Measurements from ENCODE around the gene SMG6. TPM values are rescaled to one million over a fixed set of nuclear protein-coding genes. Genes with fewer than 3 reads are reported as not detected.

The SMG6 gene
- total RNA-seq, 1 donor from 2014 or later = 26.3 TPM

DNA sequence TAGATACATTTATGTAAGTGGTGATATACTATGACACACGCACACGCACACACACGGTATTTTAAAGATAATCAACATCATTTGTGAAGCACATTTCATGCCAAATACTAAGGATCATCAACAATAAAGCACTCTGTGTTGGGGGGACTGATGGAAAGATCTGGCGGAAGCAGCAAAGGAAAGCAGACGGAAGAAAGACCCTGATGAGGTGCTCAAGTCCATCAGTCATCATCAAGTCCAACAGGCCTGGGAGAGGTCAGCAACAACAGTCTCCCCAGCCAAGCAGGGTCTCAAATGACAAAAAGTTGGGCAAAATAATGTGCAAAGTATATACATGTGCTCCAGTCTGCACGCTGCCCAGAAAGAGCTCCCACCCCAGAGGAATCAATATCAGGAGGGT lies 193.1 kb downstream of the SMG6 start:
- DNase-seq (ENCODE audit: low read depth in 2 of 2) = no peak

DNA sequence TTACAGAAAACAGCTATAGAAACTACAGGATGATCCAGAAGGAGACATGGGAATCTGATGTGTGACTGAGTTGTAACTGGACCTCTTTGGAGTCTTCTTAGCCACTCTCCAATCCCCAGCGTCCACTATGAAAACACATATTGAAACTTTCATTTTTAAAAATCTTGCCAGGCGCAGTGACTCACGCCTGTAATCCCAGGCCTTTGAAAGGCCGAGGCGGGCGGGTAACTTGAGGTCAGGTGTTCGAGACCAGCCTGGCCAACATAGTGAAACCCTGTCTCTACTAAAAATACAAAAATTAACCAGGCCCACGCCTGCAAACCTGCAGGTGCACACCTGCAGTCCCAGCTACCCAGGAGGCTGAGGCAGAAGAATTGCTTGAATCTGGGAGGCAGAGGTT lies 195.4 kb downstream of the SMG6 start:
- no peak for DNase-seq (ENCODE audit: low read depth in 2 of 2)

DNA sequence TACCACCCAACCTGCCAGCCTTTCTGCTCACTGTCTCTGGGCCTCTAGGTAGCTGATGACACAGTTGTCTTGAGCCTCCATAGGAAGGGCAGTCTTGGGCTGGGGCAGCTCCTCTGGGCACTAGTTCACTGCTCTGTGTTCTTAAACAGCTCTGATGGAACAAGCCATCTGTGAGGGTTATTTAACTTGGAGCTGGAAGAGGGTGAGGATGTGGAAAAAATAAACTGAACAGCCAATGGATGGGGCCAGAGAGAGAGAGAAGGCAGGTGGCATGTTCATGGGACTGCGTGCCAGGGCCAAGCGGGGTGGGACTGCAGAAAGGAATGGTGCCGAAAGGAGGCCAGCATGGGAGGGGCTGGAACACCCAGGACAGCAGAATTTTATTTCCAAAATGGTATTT lies 196.1 kb downstream of the SMG6 start:
- DNase-seq (ENCODE audit: low read depth in 2 of 2) = no peak

DNA sequence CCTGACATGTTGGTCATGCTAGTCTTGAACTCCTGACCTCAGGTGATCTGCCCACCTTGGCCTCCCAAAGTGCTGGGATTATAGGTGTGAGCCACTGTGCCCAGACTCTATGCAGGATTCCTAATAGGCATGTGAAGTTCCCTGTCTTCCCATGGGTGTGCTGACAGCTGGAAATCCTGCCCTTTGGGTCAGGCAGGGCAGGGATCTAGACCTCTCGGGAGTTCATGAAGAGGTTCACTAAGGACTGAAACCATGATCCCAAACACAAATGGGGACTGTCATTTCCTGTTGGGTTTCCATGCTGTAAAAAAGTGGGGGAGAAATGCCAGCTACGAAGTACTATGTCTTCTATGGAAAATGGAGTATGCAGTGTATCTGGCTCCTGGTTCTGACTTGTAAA lies 196.5 kb downstream of the SMG6 start:
- no peak for DNase-seq (ENCODE audit: low read depth in 2 of 2)

DNA sequence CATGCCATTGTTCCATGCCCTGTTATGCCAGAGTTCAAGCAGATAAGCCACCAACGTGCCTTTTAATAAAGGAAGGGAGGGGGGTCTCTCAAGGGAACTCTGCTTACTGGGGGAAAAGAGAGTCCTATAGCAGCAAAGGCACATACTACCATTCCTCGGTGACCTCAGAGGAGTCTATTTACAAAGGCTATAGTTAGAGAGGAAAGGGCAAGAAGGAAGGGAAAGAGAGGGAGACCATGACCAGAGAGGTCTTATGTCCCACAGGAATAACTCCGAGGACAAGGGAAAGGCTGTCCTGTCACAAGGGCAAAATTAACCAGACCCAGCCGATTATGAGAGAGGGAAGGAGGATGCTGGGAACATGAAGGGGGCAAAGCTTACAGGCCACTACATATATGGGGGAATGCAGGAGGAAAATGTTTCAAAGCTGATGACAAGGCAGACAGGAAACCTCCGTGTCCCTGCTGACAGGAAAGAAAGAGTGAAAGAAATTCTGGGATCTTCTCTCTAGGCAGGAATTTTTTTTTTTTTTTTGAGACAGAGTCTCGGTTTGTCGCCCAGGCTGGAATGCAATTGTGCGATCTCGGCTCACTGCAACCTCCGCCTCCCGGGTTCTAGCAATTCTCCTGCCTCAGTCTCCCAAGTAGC lies 197.2 kb downstream of the SMG6 start:
- DNase-seq (ENCODE audit: low read depth in 2 of 2) = peak in 1 of 2 donors; percentile 47

DNA sequence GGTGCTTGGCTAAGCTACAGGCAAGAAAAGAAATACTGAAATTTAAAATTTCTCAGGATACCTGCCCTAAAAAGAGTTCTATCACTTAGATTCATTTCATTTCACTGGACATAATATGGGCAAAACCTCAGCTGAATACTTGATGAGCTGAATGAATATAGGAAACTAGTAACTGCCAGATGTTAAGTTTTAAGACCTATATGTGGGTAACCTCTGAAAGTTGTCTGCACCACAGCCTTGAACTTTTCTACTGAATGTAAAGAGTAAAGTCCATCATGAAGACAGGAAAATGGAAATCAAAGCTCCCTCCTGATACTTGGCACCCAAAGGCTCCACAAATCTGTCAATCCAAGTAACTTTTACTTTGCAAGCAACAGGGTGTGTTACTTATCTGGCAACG lies 197.9 kb downstream of the SMG6 start:
- DNase-seq (ENCODE audit: low read depth in 2 of 2) = no peak

DNA sequence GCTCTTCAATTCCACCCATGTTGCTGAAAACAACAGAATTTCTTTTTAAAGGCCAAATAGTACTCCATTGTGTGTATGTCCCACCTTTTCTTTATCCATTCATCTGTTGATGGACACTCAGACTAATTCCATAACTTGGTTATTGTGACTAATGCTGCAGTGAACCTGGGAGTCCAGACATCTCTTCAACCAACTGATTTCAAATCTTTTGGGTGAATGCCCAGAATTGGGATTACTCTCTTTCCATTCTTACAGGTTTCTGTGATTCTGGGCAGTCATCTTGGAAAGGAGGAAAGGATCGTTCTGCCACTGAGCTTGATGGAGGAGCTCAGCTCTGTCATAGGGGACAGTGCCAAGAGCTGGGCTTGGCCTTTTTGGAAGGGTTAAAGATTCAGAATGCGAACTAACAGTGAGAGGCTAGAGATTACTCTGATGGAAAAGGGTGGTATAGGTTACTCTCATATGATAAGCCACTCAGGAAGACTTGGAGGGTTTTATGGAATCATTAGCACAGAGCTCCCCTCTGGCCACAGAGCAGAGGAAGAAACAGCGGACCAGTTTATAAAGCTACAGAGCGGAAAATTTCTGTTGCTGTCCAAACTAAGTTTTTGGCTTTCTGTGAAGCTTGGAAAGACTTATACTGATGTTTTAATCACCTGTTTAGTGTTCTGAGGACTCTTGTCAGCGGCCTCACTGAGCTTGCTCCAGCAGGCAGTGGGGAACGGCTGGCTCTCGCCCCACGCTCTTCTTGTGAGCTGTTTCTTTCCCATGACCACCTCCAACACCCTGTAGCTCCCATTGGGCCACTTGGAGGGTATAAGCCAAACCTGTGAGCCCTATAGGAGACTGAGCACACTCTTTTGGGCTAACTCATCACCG lies 200.4 kb downstream of the SMG6 start:
- DNase-seq (ENCODE audit: low read depth in 2 of 2) = peak in 1 of 2 donors; percentile 20

DNA sequence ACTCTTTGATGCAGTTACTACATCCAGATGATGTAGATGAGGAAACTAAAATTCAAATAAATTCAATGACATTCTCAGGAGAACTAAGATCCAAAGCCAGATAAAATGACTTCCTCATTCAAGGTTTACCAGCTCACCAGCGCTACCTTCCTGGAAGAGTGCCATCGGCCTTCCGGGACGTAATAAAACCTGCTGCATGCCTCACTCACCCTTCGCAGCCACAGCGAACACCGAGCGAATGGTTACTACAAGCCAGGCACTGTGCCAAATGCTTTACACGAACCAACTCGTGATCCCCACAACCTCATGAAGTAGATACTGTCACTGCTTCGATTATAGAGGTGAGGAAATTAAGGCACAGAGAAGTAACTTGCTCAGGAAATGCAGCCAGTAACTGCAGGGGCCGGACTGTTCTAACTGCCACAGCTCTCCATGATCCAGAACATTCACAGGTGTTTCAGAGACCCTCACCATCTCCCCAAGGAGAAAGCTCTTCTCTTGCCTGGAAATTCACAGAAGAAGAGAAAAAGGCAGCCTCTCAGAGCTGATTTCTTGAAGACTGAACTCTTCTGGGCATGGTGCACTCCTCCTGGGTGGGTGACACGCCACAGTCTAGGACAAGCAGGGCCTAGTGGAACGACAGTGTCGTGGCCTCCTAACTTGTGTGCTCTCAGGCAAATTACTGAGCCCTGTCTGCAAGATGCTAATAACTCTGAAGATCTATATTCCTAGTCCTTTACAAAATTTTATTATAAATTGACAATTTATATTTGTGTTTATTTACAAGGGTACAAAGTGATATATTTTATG lies 201.9 kb downstream of the SMG6 start:
- peak; percentile 83 to 92 for DNase-seq (ENCODE audit: low read depth in 2 of 2)

DNA sequence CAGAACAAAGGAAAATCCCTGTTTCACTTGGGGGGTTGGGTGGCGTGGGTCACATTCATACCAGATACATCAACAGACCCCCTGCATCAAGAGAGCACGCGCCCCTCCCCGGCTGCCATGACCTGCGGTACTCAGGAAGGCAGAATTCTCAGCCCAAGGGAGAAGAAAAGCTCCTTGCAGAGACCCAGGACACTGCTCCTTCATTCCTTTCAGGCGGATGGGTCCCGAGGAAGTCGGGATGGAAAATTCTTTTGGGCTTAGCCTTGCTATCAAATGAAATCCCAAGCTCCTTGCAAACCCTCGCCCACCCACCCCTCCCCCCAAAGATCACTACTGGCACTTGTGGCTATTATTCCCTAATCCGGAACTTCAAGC lies 208.1 kb downstream of the SMG6 start:
- DNase-seq (ENCODE audit: low read depth in 2 of 2) = no peak

DNA sequence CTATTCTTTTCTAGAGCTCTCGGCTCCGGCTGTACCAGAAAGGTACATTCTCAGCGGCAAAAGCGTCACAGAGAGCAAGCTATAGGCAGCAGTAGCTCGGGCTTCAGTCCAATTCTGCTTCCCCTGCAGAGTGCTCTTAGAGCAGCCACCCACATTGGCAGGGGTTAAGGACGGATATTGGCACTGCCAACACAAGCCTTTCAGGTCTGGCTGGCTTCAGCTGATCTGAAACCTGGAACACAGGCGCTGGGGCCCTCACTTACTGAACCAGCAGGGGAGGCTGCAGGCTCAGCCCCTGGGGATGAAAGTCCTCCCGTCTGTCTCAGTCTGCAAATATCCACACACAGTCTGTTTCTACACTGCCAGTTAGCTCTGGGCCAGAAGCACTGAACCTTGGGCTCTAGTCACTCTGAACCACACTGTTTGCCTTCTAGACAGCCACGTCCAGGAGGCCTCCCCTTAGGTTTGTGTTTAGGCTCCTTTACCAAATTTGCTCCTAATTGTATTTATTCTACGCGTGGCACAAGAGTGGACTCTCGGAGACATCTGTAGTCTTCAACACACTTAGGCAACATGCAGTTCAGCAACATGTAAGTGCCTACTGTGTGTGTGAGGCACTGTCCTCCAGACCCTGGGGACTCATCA lies 208.6 kb downstream of the SMG6 start:
- peak; percentile 79 to 81 for DNase-seq (ENCODE audit: low read depth in 2 of 2)

DNA sequence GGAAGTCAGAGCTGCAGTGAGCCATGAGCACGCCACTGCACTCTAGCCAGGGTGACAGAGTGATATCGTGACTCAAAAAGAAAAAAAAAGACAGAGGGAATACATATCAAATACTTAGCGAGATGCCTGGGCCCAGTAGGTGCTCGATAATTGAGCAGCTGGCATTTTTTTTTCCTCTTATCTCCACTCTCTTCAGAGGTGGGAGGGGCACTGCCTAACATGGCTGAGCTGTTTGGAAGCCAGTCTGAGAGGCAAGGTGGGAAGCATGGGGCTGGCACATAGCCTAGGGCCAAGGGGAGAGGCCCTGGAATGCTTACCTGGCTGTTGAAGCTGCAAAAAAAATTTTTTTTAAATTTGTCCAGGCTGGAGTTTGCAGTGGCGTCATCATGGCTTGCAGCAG lies 210.2 kb downstream of the SMG6 start:
- DNase-seq (ENCODE audit: low read depth in 2 of 2) = no peak

DNA sequence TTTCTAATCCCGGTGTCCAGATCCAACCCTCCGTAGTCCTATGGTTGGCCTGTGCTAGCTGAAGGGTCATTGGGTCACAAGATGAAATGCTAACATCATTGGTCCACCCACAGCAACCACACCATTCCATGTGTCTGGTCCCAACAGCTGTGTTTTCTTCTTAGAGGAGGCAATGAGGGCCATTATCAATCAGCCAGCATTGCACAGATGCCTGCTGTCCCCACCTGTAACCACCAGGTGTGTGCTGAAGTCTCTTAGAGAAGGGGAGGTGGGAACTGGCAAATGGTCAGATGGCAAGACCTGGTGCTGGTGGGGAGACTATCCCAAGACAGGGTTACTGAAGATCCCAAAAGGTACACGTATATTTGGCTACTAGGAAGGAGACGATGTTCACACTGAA lies 211.3 kb downstream of the SMG6 start:
- no peak for DNase-seq (ENCODE audit: low read depth in 2 of 2)

DNA sequence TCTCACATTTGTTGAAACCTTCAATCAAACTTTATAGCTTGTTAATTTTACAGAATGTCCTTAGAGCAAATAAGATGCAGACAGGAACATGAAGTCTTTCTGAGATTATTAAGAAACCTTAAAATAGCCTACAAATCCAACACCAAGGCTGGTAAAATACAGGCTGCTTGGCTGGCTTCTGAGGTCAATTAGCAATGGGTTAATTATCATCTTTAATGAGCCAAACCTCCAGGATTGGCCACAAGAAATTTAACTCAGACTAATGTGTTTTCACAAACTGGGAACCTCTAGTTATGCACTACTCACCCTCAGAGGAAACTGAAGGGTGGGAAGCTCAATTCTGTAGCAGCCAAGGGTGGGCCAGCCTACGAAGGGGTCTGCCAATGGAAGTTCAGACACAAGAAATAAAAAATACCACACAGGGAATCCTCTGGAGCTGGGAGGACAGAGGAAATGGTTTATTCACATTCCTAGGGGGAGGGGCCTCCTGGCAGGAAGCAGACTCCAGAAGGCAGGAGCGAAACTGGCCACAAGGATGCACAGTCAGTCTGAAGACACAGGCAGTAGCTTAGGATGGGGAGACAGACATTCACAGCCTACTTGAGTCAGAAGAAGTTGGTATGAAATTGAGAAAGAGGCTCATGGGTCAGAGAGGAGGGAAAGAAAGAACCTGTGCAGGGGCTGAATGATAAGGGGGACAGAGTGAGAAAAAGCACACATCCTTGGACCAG lies 212.6 kb downstream of the SMG6 start:
- peak in 1 of 2 donors; percentile 85 for DNase-seq (ENCODE audit: low read depth in 2 of 2)

DNA sequence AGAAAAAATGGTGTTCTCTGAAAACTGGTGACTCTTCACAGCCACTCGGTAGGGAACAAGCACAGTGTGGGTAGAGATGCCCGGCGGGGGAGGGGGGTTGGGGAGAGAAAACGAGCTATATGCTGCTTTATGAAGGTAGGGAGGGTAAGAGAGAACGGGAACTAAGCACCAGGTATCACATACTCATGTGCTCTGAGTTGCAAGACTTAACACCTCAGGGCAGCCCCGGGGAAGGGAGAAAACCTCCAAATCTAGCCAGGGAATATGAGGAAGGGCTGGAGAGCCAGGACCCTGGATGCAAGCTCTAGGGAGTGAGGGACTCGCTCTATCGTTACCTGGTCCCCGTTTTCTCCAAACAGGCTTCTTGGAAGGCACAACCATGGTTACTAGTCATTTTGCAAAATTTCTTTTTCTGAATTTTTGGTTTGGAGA lies 213.4 kb downstream of the SMG6 start:
- no peak for DNase-seq (ENCODE audit: low read depth in 2 of 2)

DNA sequence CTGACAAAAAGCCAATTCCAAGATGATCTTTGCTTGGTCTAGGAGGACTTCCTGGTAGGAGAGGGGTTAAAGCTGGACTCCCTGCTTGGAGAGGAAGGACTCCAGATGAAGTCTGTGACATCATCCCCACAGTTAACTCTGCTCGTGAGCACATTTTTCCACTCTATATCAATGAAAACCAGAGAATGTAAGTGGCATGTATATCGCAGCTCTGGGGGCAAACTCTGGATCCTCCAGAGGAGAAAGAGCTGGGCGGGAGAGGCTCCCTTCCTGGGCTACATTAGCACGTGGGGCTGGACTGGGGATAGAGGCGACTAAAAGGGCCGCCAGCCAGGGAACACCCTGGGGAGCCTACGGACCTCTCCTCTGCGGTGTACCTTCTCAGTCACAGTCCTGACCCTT lies 214.6 kb downstream of the SMG6 start:
- peak in 1 of 2 donors; percentile 28 for DNase-seq (ENCODE audit: low read depth in 2 of 2)

DNA sequence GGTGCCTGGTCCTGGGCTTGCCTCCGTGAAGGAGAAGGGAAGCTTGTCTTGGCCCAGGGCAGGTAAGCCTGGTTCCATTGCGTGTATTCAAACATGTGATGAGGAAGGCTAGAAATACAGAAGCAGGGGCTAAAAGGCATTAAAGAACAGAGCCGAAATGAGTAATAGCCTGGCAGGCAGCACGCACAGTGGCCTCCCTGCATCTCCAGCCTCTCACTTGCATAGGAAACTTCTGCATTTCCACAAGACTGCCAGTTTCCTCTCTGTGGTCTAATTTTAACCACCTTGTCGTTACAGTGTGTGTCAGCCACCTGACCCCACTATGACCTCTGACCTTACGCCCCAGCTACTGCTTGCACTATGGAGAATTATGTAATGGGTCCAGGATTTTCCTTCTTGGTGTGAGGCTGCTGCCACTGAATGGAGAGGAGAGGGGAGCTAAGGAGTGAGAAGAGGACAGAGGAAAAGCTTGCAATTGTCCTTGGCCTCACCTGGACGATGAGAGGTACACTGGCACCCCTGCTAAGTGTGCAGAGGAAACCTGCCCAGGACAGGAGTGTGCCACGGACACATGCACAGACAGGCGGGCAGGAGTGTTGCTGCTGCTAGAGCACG lies 215.9 kb downstream of the SMG6 start:
- DNase-seq (ENCODE audit: low read depth in 2 of 2) = peak in 1 of 2 donors; percentile 73

DNA sequence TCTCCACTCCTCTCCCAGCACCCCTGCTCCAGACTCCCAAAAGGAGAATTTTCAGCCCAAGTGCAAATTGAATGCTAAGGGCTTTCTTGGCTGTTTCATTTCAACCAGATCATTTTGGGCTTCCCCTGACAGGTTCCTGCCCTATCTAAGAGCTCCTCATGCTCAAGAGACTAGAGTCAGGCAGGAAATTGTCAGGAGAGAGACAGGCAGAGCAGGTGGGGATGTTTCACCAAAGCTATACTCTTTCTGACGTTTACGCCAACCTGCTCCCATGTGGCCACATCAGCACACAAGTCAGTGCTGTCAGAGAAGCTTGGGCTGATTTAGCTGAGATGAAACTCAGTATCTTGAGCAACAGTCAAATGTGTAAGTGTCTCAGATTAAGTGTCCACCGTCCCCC lies 217.3 kb downstream of the SMG6 start:
- no peak for DNase-seq (ENCODE audit: low read depth in 2 of 2)

DNA sequence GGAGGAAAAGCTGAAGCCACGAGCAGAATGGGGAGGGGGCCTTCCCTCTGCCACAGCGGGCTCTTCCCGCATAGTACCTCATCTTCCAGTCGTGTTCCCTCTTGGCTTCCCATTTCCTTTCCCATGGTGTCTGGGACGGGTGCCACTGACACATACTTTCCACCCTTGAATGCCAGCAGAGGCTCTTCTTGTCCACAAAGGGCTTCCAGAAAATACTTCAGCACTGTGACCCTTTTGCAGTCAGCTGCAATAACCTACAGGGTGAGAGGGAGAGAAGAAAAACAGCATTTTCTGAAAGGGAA lies 218.0 kb downstream of the SMG6 start:
- peak; percentile 90 for DNase-seq (ENCODE audit: low read depth in 2 of 2)

DNA sequence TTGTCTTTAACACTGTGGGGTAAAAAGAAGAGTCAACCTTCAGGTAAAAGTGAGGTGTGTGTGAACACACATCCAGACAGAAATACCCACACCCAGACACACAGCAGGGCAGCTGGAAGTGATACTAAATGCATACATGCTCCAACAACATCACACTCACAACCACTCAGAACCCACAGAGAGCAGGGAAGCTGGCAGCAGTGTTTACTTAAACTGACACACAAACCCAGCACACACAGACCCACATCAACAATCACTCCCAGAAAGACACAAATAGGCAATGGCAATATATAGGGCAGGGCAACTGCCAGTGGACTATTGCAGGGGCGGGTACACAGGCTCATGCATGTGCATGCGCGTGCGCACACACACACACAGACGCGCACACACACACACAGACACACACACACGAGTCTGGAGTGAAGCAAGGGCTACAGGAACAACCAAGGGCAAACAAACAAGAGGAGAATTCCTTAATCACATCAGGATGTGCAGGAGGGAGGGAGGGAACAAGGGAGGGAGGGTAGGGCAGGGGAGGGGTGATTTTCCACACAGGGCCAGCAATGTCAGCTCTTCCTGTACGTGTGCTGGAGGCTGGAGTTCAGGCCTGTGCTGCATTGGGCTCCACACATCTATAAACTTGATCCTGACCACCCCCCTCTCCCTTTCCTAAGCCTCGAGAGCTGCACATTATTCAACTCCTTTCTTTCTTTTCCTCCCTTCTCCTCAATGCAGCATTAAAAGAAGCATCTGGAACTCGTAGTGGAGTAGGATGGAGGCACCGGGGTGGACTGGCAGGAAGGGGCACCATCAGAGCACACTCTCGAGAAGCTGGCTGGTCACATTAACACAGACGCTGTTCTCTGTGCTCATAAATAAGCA lies 218.6 kb downstream of the SMG6 start:
- peak; percentile 95 to 98 for DNase-seq (ENCODE audit: low read depth in 2 of 2)
